Peyer's patch (tissue), 4 donors: Measurements from ENCODE around the gene MPL. TPM values are rescaled to one million over a fixed set of nuclear protein-coding genes. Genes with fewer than 3 reads are reported as not detected.

Experiments
- DNase-seq, 3 donors: peaks; one replicate each; pipeline ENCODE4 v3.0.0-alpha.2; 2017 to 2019
- H3K27ac ChIP-seq, 4 donors: fragments of 200-600 bp; sonication (generic); one replicate each; pipeline ENCODE4 v1.5.1; 2016 to 2019
- H3K27me3 ChIP-seq, 2 donors: fragments of 200-600 bp; sonication (generic); one replicate each; pipeline ENCODE4 v1.5.1; 2019
- H3K36me3 ChIP-seq, 3 donors: fragments of 200-600 bp; sonication (generic); one replicate each; pipeline ENCODE4 v1.5.1; 2016 to 2019
- H3K4me1 ChIP-seq, 4 donors: fragments of 200-600 bp; sonication (generic); one replicate each; pipeline ENCODE4 v1.5.1; 2016 to 2019
- H3K4me3 ChIP-seq, 4 donors: fragments of 200-600 bp; sonication (generic); 1 replicate in 3 of 4; 2 replicates in 1 of 4; pipeline ENCODE4 v1.5.1; 2016 to 2019; ENCODE audit warnings: mild to moderate bottlenecking in 1 of 4
- H3K9me3 ChIP-seq, 4 donors: fragments of 200-600 bp; sonication (generic); one replicate each; pipeline ENCODE4 v1.5.1; 2016 to 2019; ENCODE audit warnings: mild to moderate bottlenecking in 1 of 4
- CTCF ChIP-seq, 6 experiments: fragments of 450-650 bp in 4 of 6; fragments of 200-600 bp in 2 of 6; sonication (generic) in 1 of 6; IDR thresholded peaks; one replicate each; pipeline ENCODE4 v1.5.1; 2017 to 2019; ENCODE audit warnings: antibody characterized with exemption in 6 of 6, mild to moderate bottlenecking in 3 of 6, moderate library complexity in 1 of 6
- POLR2A ChIP-seq, 2 donors: fragments of 450-650 bp; IDR thresholded peaks; one replicate each; pipeline ENCODE4 v1.5.1; 2017; ENCODE audit warnings: antibody characterized with exemption in 2 of 2, mild to moderate bottlenecking in 2 of 2, moderate library complexity in 2 of 2
- total RNA-seq, 4 donors: library from RNA; depleted of rRNA; stranded (reverse); fragments of >200 nt; gene quantifications; one replicate each; pipeline ENCODE4 v1.1.0, GENCODE V29; 2016

MPL gene
- total RNA-seq, 4 donors from 2014 or later: not detected

GRCh38 chr1:43386676-43387075, 49.1 kb downstream of the MPL start:
- Histone ChIP-seq H3K4me3 (no peak overlapping the region), H3K9me3 (no peaks in the 10 kb centered on the region), H3K27ac (no peak overlapping the region), H3K27me3 (no peaks in the 10 kb centered on the region), H3K36me3 (peaks cover 0 to 42% (median 0%) of the 10 kb centered on the region in 3 donors), H3K4me1 (peaks cover 0 to 29% (median 4%) of the 10 kb centered on the region in 4 donors)
- TF ChIP-seq CTCF (IDR thresholded peaks at IDR 0.05): no peak
- TF ChIP-seq POLR2A (IDR thresholded peaks at IDR 0.05): no peak
- DNase-seq: no peak

GRCh38 chr1:43387976-43388599, 50.5 kb downstream of the MPL start:
- no peak for TF ChIP-seq POLR2A (IDR thresholded peaks at IDR 0.05)
- no peak for TF ChIP-seq CTCF (IDR thresholded peaks at IDR 0.05)
- Histone ChIP-seq H3K27ac (no peak overlapping the region), H3K9me3 (no peaks in the 10 kb centered on the region), H3K4me1 (peaks cover 0 to 21% (median 4%) of the 10 kb centered on the region in 4 donors), H3K4me3 (peak overlapping the region in 1 of 4 donors; percentile 96), H3K27me3 (no peaks in the 10 kb centered on the region), H3K36me3 (peaks cover 0 to 42% (median 0%) of the 10 kb centered on the region in 3 donors)
- no peak for DNase-seq

GRCh38 chr1:43388613-43389012, 51.0 kb downstream of the MPL start:
- no peak for DNase-seq
- peaks cover 0 to 37% (median 0%) of the 10 kb centered on the region in 3 donors for H3K36me3 ChIP-seq
- no peaks in the 10 kb centered on the region for H3K9me3 ChIP-seq
- no peak overlapping the region for H3K27ac ChIP-seq
- no peak for TF ChIP-seq CTCF (IDR thresholded peaks at IDR 0.05)
- TF ChIP-seq POLR2A (IDR thresholded peaks at IDR 0.05): no peak
- H3K4me1 ChIP-seq: peaks cover 0 to 21% (median 4%) of the 10 kb centered on the region in 4 donors
- peak overlapping the region; percentile 79 to 96 (median 92) for H3K4me3 ChIP-seq
- no peaks in the 10 kb centered on the region for H3K27me3 ChIP-seq

- no peak for TF ChIP-seq CTCF (IDR thresholded peaks at IDR 0.05)
- peak; percentile 90 for TF ChIP-seq POLR2A (IDR thresholded peaks at IDR 0.05)
- H3K36me3 ChIP-seq: peaks cover 0 to 27% (median 0%) of the 10 kb centered on the region in 3 donors
- H3K4me1 ChIP-seq: peaks cover 0 to 21% (median 4%) of the 10 kb centered on the region in 4 donors
- DNase-seq: peak; percentile 96 to 98 (median 97)
- H3K9me3 ChIP-seq: no peaks in the 10 kb centered on the region
- H3K27ac ChIP-seq: peak within 1 kb of the TSS; percentile 84 to 93 (median 90)
- H3K4me3 ChIP-seq: peak within 1 kb of the TSS; percentile 79 to 96 (median 92)
- H3K27me3 ChIP-seq: no peaks in the 10 kb centered on the region
These were observed 52.0 kb downstream of the MPL start, which contains the start of the genes MED8 and SZT2 for GRCh38 chr1:43389326-43390313. MED8 (minus strand) TSS chr1:43389800; CDS start chr1:43389764, 36 bp downstream. SZT2 (plus strand) TSS chr1:43389899; CDS start chr1:43389969, 70 bp downstream.

- Histone ChIP-seq H3K27me3 (no peaks in the 10 kb centered on the region), H3K4me3 (no peak overlapping the region), H3K27ac (no peak overlapping the region), H3K36me3 (peaks cover 0 to 9% (median 0%) of the 10 kb centered on the region in 3 donors), H3K4me1 (peaks cover 0 to 21% (median 4%) of the 10 kb centered on the region in 4 donors), H3K9me3 (no peaks in the 10 kb centered on the region)
- TF ChIP-seq POLR2A (IDR thresholded peaks at IDR 0.05) (no peak), CTCF (IDR thresholded peaks at IDR 0.05) (no peak)
- no peak for DNase-seq
These were observed 55.1 kb downstream of the MPL start for GRCh38 chr1:43392702-43393101.
